Measurements from ENCODE around the gene MCM6. TPM values are rescaled to one million over a fixed set of nuclear protein-coding genes. Genes with fewer than 3 reads are reported as not detected.

The MCM6 gene
- polyA plus RNA-seq, 1 donor from 2014 or later = 7.0 TPM

GRCh38 chr2:135844301-135844895 is 31.8 kb downstream of the MCM6 start:
- H3K36me3 ChIP-seq (ENCODE audit: insufficient read depth, low read length) = no peaks in the 10 kb centered on the region
- no peak overlapping the region for H2AFZ ChIP-seq (ENCODE audit: low read depth, low read length)
- no peaks in the 10 kb centered on the region for H3K9me3 ChIP-seq (ENCODE audit: low read length)
- H3K27me3 ChIP-seq (ENCODE audit: insufficient read depth, low read depth, low read length) = no peaks in the 10 kb centered on the region
- H3K4me3 ChIP-seq (ENCODE audit: low read length) = no peak overlapping the region
- no peaks in the 10 kb centered on the region for H3F3A ChIP-seq (ENCODE audit: insufficient read depth, low read length, poor library complexity, severe bottlenecking)
- no peaks in the 10 kb centered on the region for H3K79me2 ChIP-seq (replicated peaks; ENCODE audit: insufficient read depth, low read length)
- H3K27ac ChIP-seq (ENCODE audit: low read length) = no peak overlapping the region
- TF ChIP-seq MXI1 (conservative IDR thresholded peaks at IDR 0.05; ENCODE audit: poor library complexity, severe bottlenecking) = no peak
- no peak for TF ChIP-seq POLR2AphosphoS5 (IDR thresholded peaks at IDR 0.05)
- TF ChIP-seq EZH2 (IDR thresholded peaks at IDR 0.05; ENCODE audit: borderline replicate concordance, insufficient read depth, low read length, poor library complexity, severe bottlenecking) = no peak
- TF ChIP-seq EP300 (conservative IDR thresholded peaks at IDR 0.05; ENCODE audit: poor library complexity, severe bottlenecking) = no peak
- TF ChIP-seq TAF1 (IDR thresholded peaks at IDR 0.05; ENCODE audit: low read depth) = no peak
- no peak for TF ChIP-seq CTCF (IDR thresholded peaks at IDR 0.05; ENCODE audit: poor library complexity, severe bottlenecking)
- TF ChIP-seq RAD21 (conservative IDR thresholded peaks at IDR 0.05) = no peak
- TF ChIP-seq SMC3 (conservative IDR thresholded peaks at IDR 0.05; ENCODE audit: poor library complexity) = no peak
- TF ChIP-seq REST (IDR thresholded peaks at IDR 0.05; ENCODE audit: borderline replicate concordance) = no peak
- no peak overlapping the region for H3K4me2 ChIP-seq (ENCODE audit: low read length)
- no peaks in the 10 kb centered on the region for H3K9me2 ChIP-seq (ENCODE audit: insufficient read depth, low read length)
- H4K20me1 ChIP-seq (ENCODE audit: insufficient read depth) = no peaks in the 10 kb centered on the region
- no peak overlapping the region for H3K9ac ChIP-seq (ENCODE audit: low read length)

- Histone ChIP-seq H2AFZ (ENCODE audit: low read depth, low read length) (no peak overlapping the region), H3K27ac (ENCODE audit: low read length) (no peak overlapping the region), H3F3A (ENCODE audit: insufficient read depth, low read length, poor library complexity, severe bottlenecking) (no peaks in the 10 kb centered on the region), H3K36me3 (ENCODE audit: insufficient read depth, low read length) (no peaks in the 10 kb centered on the region), H3K4me3 (ENCODE audit: low read length) (no peak overlapping the region), H4K20me1 (ENCODE audit: insufficient read depth) (no peaks in the 10 kb centered on the region), H3K9ac (ENCODE audit: low read length) (no peak overlapping the region), H3K9me2 (ENCODE audit: insufficient read depth, low read length) (no peaks in the 10 kb centered on the region), H3K27me3 (ENCODE audit: insufficient read depth, low read depth, low read length) (no peaks in the 10 kb centered on the region), H3K4me2 (ENCODE audit: low read length) (no peak overlapping the region), H3K79me2 (replicated peaks; ENCODE audit: insufficient read depth, low read length) (no peaks in the 10 kb centered on the region), H3K9me3 (ENCODE audit: low read length) (no peaks in the 10 kb centered on the region)
- TF ChIP-seq CTCF (IDR thresholded peaks at IDR 0.05; ENCODE audit: poor library complexity, severe bottlenecking) (no peak), POLR2AphosphoS5 (IDR thresholded peaks at IDR 0.05) (no peak), TAF1 (IDR thresholded peaks at IDR 0.05; ENCODE audit: low read depth) (no peak), EZH2 (IDR thresholded peaks at IDR 0.05; ENCODE audit: borderline replicate concordance, insufficient read depth, low read length, poor library complexity, severe bottlenecking) (no peak), RAD21 (conservative IDR thresholded peaks at IDR 0.05) (no peak), EP300 (conservative IDR thresholded peaks at IDR 0.05; ENCODE audit: poor library complexity, severe bottlenecking) (no peak), SMC3 (conservative IDR thresholded peaks at IDR 0.05; ENCODE audit: poor library complexity) (no peak), MXI1 (conservative IDR thresholded peaks at IDR 0.05; ENCODE audit: poor library complexity, severe bottlenecking) (no peak), REST (IDR thresholded peaks at IDR 0.05; ENCODE audit: borderline replicate concordance) (no peak)
Measured at GRCh38 chr2:135843671-135844070, 32.6 kb downstream of the MCM6 start.
